Activated CD4-positive, alpha-beta T cell treated with anti-CD3 and anti-CD28 coated beads, Interleukin-2, amount 10 ng/mL, durations not matched to agents 24 days and 14 days (primary cell): ENCODE results near the gene SORCS2. TPM values are rescaled to one million over a fixed set of nuclear protein-coding genes. Genes with fewer than 3 reads are reported as not detected.

ENCODE experiments used
- DNase-seq: peaks from one replicate; pipeline ENCODE4 v3.0.0; 2022
- H3K27ac Mint-ChIP-seq: one replicate; pipeline ENCODE4 v1.8.0; 2022; ENCODE audit warnings: mild to moderate bottlenecking, mixed read lengths
- H3K27me3 Mint-ChIP-seq: one replicate; pipeline ENCODE4 v1.8.0; 2022; ENCODE audit warnings: mixed read lengths
- H3K36me3 Mint-ChIP-seq: one replicate; pipeline ENCODE4 v1.8.0; 2022; ENCODE audit warnings: low read depth, mild to moderate bottlenecking, mixed read lengths
- H3K4me1 Mint-ChIP-seq: one replicate; pipeline ENCODE4 v1.8.0; 2021; ENCODE audit warnings: mixed read lengths
- H3K4me3 Mint-ChIP-seq: one replicate; pipeline ENCODE4 v1.8.0; 2022; ENCODE audit warnings: mild to moderate bottlenecking, moderate library complexity, mixed read lengths
- H3K9me3 Mint-ChIP-seq: one replicate; pipeline ENCODE4 v1.8.0; 2021; ENCODE audit warnings: mixed read lengths
- intact Hi-C: fragments of 100-400 bp; cut with micrococcal nuclease; formaldehyde crosslinking; loops from one replicate; pipeline ENCODE4 v1.15.1; 2023
- total RNA-seq: library from RNA; stranded (reverse); gene quantifications from 2 replicates; pipeline ENCODE4 v1.2.3, GENCODE V29; 2022

SORCS2 gene
- total RNA-seq, 1 donor from 2014 or later: not detected

GRCh38 chr4:7610841-7611240, 418.5 kb downstream of the SORCS2 start:
- intact Hi-C loops: no loop called here
- no peaks in the 10 kb centered on the region for H3K36me3 Mint-ChIP-seq
- no peak overlapping the region for H3K27ac Mint-ChIP-seq
- H3K27me3 Mint-ChIP-seq: no peaks in the 10 kb centered on the region
- no peak for DNase-seq
- no peaks in the 10 kb centered on the region for H3K9me3 Mint-ChIP-seq
- no peak overlapping the region for H3K4me3 Mint-ChIP-seq
- H3K4me1 Mint-ChIP-seq: no peaks in the 10 kb centered on the region

- Mint-ChIP-seq H3K27ac (no peak overlapping the region), H3K4me1 (no peaks in the 10 kb centered on the region)
- intact Hi-C loops: no loop called here
Observed at GRCh38 chr4:7612311-7612897, 420.1 kb downstream of the SORCS2 start.

GRCh38 chr4:7614350-7614949, 422.1 kb downstream of the SORCS2 start:
- Mint-ChIP-seq H3K36me3 (no peaks in the 10 kb centered on the region), H3K4me3 (no peak overlapping the region), H3K4me1 (no peaks in the 10 kb centered on the region), H3K9me3 (no peaks in the 10 kb centered on the region), H3K27me3 (no peaks in the 10 kb centered on the region), H3K27ac (no peak overlapping the region)
- intact Hi-C loops: no loop called here
- DNase-seq: no peak

More at GRCh38 chr4:7612311-7612897, 420.1 kb downstream of the SORCS2 start:
- H3K27me3 Mint-ChIP-seq: no peaks in the 10 kb centered on the region
- no peaks in the 10 kb centered on the region for H3K36me3 Mint-ChIP-seq
- no peak for DNase-seq
- H3K4me3 Mint-ChIP-seq: no peak overlapping the region
- no peaks in the 10 kb centered on the region for H3K9me3 Mint-ChIP-seq

GRCh38 chr4:7616193-7616592, 423.9 kb downstream of the SORCS2 start:
- Mint-ChIP-seq H3K4me1 (no peaks in the 10 kb centered on the region), H3K4me3 (no peak overlapping the region), H3K27ac (no peak overlapping the region), H3K36me3 (no peaks in the 10 kb centered on the region), H3K27me3 (no peaks in the 10 kb centered on the region), H3K9me3 (no peaks in the 10 kb centered on the region)
- no peak for DNase-seq
- intact Hi-C loops: no loop called here

- Mint-ChIP-seq H3K27me3 (no peaks in the 10 kb centered on the region), H3K4me1 (no peaks in the 10 kb centered on the region), H3K36me3 (no peaks in the 10 kb centered on the region), H3K9me3 (no peaks in the 10 kb centered on the region), H3K4me3 (no peak overlapping the region), H3K27ac (no peak overlapping the region)
- intact Hi-C loops: no loop called here
- DNase-seq: no peak
Observed at GRCh38 chr4:7618361-7618760, 426.0 kb downstream of the SORCS2 start.

- Mint-ChIP-seq H3K4me1 (no peaks in the 10 kb centered on the region), H3K9me3 (no peaks in the 10 kb centered on the region), H3K27ac (no peak overlapping the region), H3K27me3 (no peaks in the 10 kb centered on the region), H3K4me3 (no peak overlapping the region), H3K36me3 (no peaks in the 10 kb centered on the region)
- intact Hi-C loops: no loop called here
- DNase-seq: no peak
Observed at GRCh38 chr4:7620086-7620813, 427.9 kb downstream of the SORCS2 start.

- no peaks in the 10 kb centered on the region for H3K36me3 Mint-ChIP-seq
- no peak overlapping the region for H3K27ac Mint-ChIP-seq
- no peak for DNase-seq
- H3K27me3 Mint-ChIP-seq: no peaks in the 10 kb centered on the region
- H3K9me3 Mint-ChIP-seq: no peaks in the 10 kb centered on the region
- H3K4me3 Mint-ChIP-seq: no peak overlapping the region
- H3K4me1 Mint-ChIP-seq: no peaks in the 10 kb centered on the region
- intact Hi-C loops: no loop called here
Observed at GRCh38 chr4:7620814-7621176, 428.5 kb downstream of the SORCS2 start.

GRCh38 chr4:7621252-7622035, 429.1 kb downstream of the SORCS2 start:
- H3K9me3 Mint-ChIP-seq: no peaks in the 10 kb centered on the region
- H3K27me3 Mint-ChIP-seq: no peaks in the 10 kb centered on the region
- H3K4me3 Mint-ChIP-seq: no peak overlapping the region
- no peaks in the 10 kb centered on the region for H3K4me1 Mint-ChIP-seq
- no peak overlapping the region for H3K27ac Mint-ChIP-seq
- DNase-seq: no peak
- no peaks in the 10 kb centered on the region for H3K36me3 Mint-ChIP-seq
- intact Hi-C loops: no loop called here

GRCh38 chr4:7622371-7622770, 430.0 kb downstream of the SORCS2 start:
- Mint-ChIP-seq H3K27me3 (no peaks in the 10 kb centered on the region), H3K9me3 (no peaks in the 10 kb centered on the region), H3K27ac (no peak overlapping the region), H3K4me3 (no peak overlapping the region), H3K4me1 (no peaks in the 10 kb centered on the region), H3K36me3 (no peaks in the 10 kb centered on the region)
- no peak for DNase-seq
- intact Hi-C loops: no loop called here

- Mint-ChIP-seq H3K27ac (no peak overlapping the region), H3K36me3 (no peaks in the 10 kb centered on the region), H3K9me3 (no peaks in the 10 kb centered on the region), H3K27me3 (no peaks in the 10 kb centered on the region), H3K4me3 (no peak overlapping the region), H3K4me1 (no peaks in the 10 kb centered on the region)
- no peak for DNase-seq
- intact Hi-C loops: no loop called here
Observed at GRCh38 chr4:7623468-7623867, 431.1 kb downstream of the SORCS2 start.

GRCh38 chr4:7624396-7624980, 432.1 kb downstream of the SORCS2 start:
- intact Hi-C loops: no loop called here
- no peaks in the 10 kb centered on the region for H3K9me3 Mint-ChIP-seq

GRCh38 chr4:7625071-7625470, 432.7 kb downstream of the SORCS2 start:
- Mint-ChIP-seq H3K27ac (no peak overlapping the region), H3K9me3 (no peaks in the 10 kb centered on the region)

More at GRCh38 chr4:7624396-7624980, 432.1 kb downstream of the SORCS2 start:
- H3K27ac Mint-ChIP-seq: no peak overlapping the region
- no peak for DNase-seq
- no peaks in the 10 kb centered on the region for H3K4me1 Mint-ChIP-seq
- no peaks in the 10 kb centered on the region for H3K27me3 Mint-ChIP-seq
- H3K4me3 Mint-ChIP-seq: no peak overlapping the region
- H3K36me3 Mint-ChIP-seq: no peaks in the 10 kb centered on the region

GRCh38 chr4:7626531-7626930, 434.2 kb downstream of the SORCS2 start:
- Mint-ChIP-seq H3K27me3 (peaks cover 1% of the 10 kb centered on the region), H3K27ac (no peak overlapping the region), H3K4me1 (no peaks in the 10 kb centered on the region), H3K4me3 (no peak overlapping the region), H3K9me3 (no peaks in the 10 kb centered on the region), H3K36me3 (no peaks in the 10 kb centered on the region)
- intact Hi-C loops: no loop called here
- no peak for DNase-seq

More at GRCh38 chr4:7625071-7625470, 432.7 kb downstream of the SORCS2 start:
- intact Hi-C loops: no loop called here
- Mint-ChIP-seq H3K27me3 (no peaks in the 10 kb centered on the region), H3K36me3 (no peaks in the 10 kb centered on the region), H3K4me3 (no peak overlapping the region), H3K4me1 (no peaks in the 10 kb centered on the region)
- DNase-seq: no peak
